Measurements from ENCODE around the gene RBM4B. TPM values are rescaled to one million over a fixed set of nuclear protein-coding genes. Genes with fewer than 3 reads are reported as not detected.
A peak's percentile ranks its signal among the peaks of the same experiment; 100 is the strongest.

RBM4B gene
- total and polyA plus RNA-seq, 4 donors: 9.4 to 33.9 (median 11.1) TPM

DNA sequence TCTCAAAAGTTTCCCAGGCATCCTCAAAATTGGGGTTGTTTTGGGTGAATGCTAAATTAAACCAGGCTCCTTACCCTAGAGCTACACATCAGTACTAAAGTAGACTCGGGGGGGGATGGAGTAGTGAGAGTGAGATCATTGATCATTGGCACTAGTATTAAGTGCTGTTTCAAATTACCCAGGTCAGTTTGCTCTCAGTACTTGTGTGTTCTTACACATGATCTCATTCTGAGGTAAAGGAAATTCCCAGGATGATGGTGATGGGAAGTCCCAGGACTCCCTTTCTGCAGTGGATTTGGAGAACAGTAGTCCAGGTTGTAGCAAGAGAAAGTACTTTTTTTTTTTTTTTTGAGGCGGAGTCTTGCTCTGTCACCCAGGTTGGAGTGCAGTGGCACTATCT lies 26.7 kb downstream of the RBM4B start:
- H3K9me3 ChIP-seq (ENCODE audit: control insufficient read depth in 4 of 4, insufficient read depth in 3 of 4, low read length in 3 of 4): no peaks in the 10 kb centered on the region
- ATAC-seq (ENCODE audit: insufficient read depth, low FRiP score) (no peak), DNase-seq (no peak)
- no peak overlapping the region for H3K27ac ChIP-seq (ENCODE audit: low read depth in 1 of 2, low read length in 1 of 2)
- 89 to 98% methylated on average over 2 of the region's 2 CpGs for WGBS, 2 donors
- H3K4me1 ChIP-seq (ENCODE audit: control insufficient read depth in 5 of 5, insufficient read depth in 5 of 5, low read length in 5 of 5): peaks cover 2 to 6% (median 6%) of the 10 kb centered on the region in 5 donors
- H3K4me3 ChIP-seq: no peak overlapping the region
- H3K36me3 ChIP-seq (ENCODE audit: control insufficient read depth in 4 of 4, insufficient read depth in 4 of 4, low read length in 4 of 4): peaks cover 11 to 44% (median 22%) of the 10 kb centered on the region in 4 donors
- no peaks in the 10 kb centered on the region for H3K27me3 ChIP-seq (ENCODE audit: control insufficient read depth in 3 of 3, insufficient read depth in 3 of 3, low read length in 2 of 3)
- no peak overlapping the region for H3K9ac ChIP-seq (ENCODE audit: insufficient read depth in 1 of 2, low read length in 2 of 2)
- TF ChIP-seq, protein P1, sequence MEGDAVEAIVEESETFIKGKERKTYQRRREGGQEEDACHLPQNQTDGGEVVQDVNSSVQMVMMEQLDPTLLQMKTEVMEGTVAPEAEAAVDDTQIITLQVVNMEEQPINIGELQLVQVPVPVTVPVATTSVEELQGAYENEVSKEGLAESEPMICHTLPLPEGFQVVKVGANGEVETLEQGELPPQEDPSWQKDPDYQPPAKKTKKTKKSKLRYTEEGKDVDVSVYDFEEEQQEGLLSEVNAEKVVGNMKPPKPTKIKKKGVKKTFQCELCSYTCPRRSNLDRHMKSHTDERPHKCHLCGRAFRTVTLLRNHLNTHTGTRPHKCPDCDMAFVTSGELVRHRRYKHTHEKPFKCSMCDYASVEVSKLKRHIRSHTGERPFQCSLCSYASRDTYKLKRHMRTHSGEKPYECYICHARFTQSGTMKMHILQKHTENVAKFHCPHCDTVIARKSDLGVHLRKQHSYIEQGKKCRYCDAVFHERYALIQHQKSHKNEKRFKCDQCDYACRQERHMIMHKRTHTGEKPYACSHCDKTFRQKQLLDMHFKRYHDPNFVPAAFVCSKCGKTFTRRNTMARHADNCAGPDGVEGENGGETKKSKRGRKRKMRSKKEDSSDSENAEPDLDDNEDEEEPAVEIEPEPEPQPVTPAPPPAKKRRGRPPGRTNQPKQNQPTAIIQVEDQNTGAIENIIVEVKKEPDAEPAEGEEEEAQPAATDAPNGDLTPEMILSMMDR (IDR thresholded peaks at IDR 0.05; ENCODE audit: control extremely low read depth, extremely low read depth): no peak

DNA sequence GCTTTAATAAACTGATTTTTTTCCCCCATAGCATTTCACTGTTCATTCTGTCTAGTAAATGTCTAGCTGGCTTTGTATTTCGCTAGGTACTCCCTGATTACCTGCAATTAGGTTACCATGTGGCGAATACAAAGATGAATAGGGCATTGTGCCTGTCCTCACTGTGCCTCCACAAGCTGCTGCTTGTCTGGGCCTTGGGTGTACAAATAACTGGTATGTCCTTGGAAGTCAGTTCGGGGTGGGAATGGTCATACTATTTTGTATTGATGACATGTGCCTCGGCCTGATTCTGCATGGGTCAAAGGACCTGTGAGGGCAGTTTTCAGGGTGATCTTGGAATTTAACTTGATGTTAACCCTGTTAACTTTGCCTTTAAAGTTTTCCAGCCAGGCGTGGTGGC lies 27.8 kb downstream of the RBM4B start:
- no peak overlapping the region for H3K27ac ChIP-seq (ENCODE audit: low read depth in 1 of 2, low read length in 1 of 2)
- ATAC-seq (ENCODE audit: insufficient read depth, low FRiP score) (no peak), DNase-seq (no peak)
- peaks cover 6 to 18% (median 11%) of the 10 kb centered on the region in 5 donors for H3K4me1 ChIP-seq (ENCODE audit: control insufficient read depth in 5 of 5, insufficient read depth in 5 of 5, low read length in 5 of 5)
- no peak overlapping the region for H3K9ac ChIP-seq (ENCODE audit: insufficient read depth in 1 of 2, low read length in 2 of 2)
- H3K9me3 ChIP-seq (ENCODE audit: control insufficient read depth in 4 of 4, insufficient read depth in 3 of 4, low read length in 3 of 4): no peaks in the 10 kb centered on the region
- TF ChIP-seq, protein P1 (IDR thresholded peaks at IDR 0.05; ENCODE audit: control extremely low read depth, extremely low read depth): no peak
- 93 to 98% methylated on average over 5 of the region's 5 CpGs for WGBS, 2 donors
- H3K36me3 ChIP-seq (ENCODE audit: control insufficient read depth in 4 of 4, insufficient read depth in 4 of 4, low read length in 4 of 4): peaks cover 16 to 52% (median 28%) of the 10 kb centered on the region in 4 donors
- H3K27me3 ChIP-seq (ENCODE audit: control insufficient read depth in 3 of 3, insufficient read depth in 3 of 3, low read length in 2 of 3): no peaks in the 10 kb centered on the region
- no peak overlapping the region for H3K4me3 ChIP-seq

DNA sequence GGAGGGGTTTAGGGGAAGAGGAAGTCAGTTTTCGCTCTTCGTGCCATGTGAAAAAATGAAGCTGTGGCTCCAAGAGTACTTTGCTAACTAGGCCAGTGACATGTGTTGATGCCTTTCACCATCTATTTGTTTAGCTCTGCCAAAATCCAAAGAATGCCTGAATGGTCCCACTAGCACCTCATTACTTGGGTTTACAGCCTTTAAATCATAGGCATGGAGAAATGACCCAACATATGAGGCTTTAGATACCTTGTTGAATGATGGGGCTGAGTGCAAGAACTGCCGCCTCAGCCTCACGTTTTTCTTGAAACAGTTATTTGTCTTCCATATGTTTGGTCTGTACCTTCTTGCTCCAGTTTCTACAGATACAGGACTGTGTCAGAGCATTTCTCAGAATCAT lies 30.9 kb downstream of the RBM4B start:
- ATAC-seq (ENCODE audit: insufficient read depth, low FRiP score): no peak
- H3K4me3 ChIP-seq: no peak overlapping the region
- DNase-seq: peak; percentile 50 to 90 (median 82)
- H3K36me3 ChIP-seq (ENCODE audit: control insufficient read depth in 4 of 4, insufficient read depth in 4 of 4, low read length in 4 of 4): peaks cover 31 to 65% (median 40%) of the 10 kb centered on the region in 4 donors
- no peak overlapping the region for H3K27ac ChIP-seq (ENCODE audit: low read depth in 1 of 2, low read length in 1 of 2)
- TF ChIP-seq, protein P1 (IDR thresholded peaks at IDR 0.05; ENCODE audit: control extremely low read depth, extremely low read depth): no peak
- no peak overlapping the region for H3K9ac ChIP-seq (ENCODE audit: insufficient read depth in 1 of 2, low read length in 2 of 2)
- H3K4me1 ChIP-seq (ENCODE audit: control insufficient read depth in 5 of 5, insufficient read depth in 5 of 5, low read length in 5 of 5): peaks cover 17 to 48% (median 28%) of the 10 kb centered on the region in 5 donors
- H3K9me3 ChIP-seq (ENCODE audit: control insufficient read depth in 4 of 4, insufficient read depth in 3 of 4, low read length in 3 of 4): no peaks in the 10 kb centered on the region
- no peaks in the 10 kb centered on the region for H3K27me3 ChIP-seq (ENCODE audit: control insufficient read depth in 3 of 3, insufficient read depth in 3 of 3, low read length in 2 of 3)
- WGBS, 2 donors: 57 to 78% methylated on average over 4 of the region's 4 CpGs

Data from lung (tissue), 12 donors.